ENCODE data around the gene TNFRSF13B. TPM values are rescaled to one million over a fixed set of nuclear protein-coding genes. Genes with fewer than 3 reads are reported as not detected.

TNFRSF13B gene
- total RNA-seq, 2 experiments from 2014 or later = 7.5 to 19.3 TPM

DNA sequence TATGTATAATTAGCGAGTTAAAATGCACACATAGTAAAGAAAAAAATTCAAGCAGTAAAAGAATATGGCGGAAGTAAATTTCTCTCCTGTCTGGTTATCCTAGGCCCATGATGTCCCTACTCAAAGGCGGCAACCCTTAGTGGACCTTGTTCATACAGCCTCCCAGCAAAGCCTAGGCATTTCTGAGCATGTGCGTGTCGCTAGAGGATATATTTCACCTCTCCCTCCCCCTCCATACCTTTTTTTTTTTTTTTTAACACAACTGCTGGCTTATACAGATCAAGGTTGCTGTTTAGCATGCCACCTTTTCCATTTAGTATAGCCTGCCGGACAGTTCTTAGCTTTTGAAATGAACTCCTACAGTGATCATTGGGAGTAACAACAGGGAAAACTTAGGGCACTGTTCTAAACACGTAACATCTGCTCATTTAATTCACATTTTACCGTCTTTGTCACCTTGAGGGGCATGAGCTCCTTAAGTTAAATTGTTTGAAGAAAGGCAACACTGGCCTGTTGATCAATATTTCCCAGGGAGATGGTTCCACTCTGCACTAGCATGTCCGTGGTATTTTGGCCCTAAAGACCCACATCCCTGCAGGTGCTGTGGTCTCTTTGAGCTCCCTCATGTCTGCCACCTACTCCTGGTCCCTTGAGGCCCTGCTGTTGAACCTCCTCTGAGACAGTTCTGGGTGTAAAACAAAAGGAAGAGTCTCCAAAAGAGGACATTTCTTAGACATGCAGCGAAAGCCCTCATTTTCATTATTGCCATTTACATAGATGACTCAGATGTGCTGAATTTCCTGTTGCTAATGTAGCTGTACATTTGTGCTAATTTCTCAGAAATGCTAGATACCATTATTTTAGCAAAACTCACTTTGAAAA lies 4.1 kb upstream of the TNFRSF13B start:
- Histone ChIP-seq H3K79me2 (ENCODE audit: insufficient read depth, low read depth, low read length) (peaks cover 5% of the 10 kb centered on the region; the same call in 1 of the 2 replicates), H3K4me1 (ENCODE audit: insufficient read depth, low read length, poor library complexity, severe bottlenecking) (peaks cover 100% of the 10 kb centered on the region), H3K9me2 (ENCODE audit: insufficient read depth, low read length) (no peaks in the 10 kb centered on the region), H3K9me3 (ENCODE audit: low read length) (no peaks in the 10 kb centered on the region), H4K20me1 (ENCODE audit: insufficient read depth, low read length) (no peaks in the 10 kb centered on the region), H3K36me3 (ENCODE audit: insufficient read depth, low read length) (no peaks in the 10 kb centered on the region), H2AFZ (ENCODE audit: low read length) (peak overlapping the region; percentile 8; the same call in 1 of the 2 replicates), H3K4me3 (ENCODE audit: low read depth, low read length, poor library complexity, severe bottlenecking) (peak overlapping the region; percentile 45), H3K27ac (ENCODE audit: low read depth, low read length, poor library complexity, severe bottlenecking) (peak overlapping the region; percentile 90), H3K4me2 (ENCODE audit: low read length) (peak overlapping the region; percentile 73)
- intact Hi-C loops (cut with micrococcal nuclease; ENCODE audit: unreplicated experiment) = loop anchor here (1.0 kb wide), 1 partner anchor 12 kb away; no protein-coding TSS in a partner anchor
- DNase-seq (ENCODE audit: low spot score) = peak; percentile 85
- ChIA-PET CTCF (ENCODE audit: unreplicated experiment) (interaction anchor here (2.5 kb wide), 1 partner anchor 13 kb away, joined by 9 read pairs; no protein-coding TSS in a partner anchor), POLR2A (interaction anchor here (0.6 to 6.9 kb wide), 6 partner anchors 9 to 29 kb away, joined by 3 to 65 read pairs (median 5); no protein-coding TSS in a partner anchor)
- TF ChIP-seq EZH2phosphoT487 (IDR thresholded peaks at IDR 0.05; ENCODE audit: borderline replicate concordance, low read depth, low read length) = no peak
- TF ChIP-seq, protein P1, sequence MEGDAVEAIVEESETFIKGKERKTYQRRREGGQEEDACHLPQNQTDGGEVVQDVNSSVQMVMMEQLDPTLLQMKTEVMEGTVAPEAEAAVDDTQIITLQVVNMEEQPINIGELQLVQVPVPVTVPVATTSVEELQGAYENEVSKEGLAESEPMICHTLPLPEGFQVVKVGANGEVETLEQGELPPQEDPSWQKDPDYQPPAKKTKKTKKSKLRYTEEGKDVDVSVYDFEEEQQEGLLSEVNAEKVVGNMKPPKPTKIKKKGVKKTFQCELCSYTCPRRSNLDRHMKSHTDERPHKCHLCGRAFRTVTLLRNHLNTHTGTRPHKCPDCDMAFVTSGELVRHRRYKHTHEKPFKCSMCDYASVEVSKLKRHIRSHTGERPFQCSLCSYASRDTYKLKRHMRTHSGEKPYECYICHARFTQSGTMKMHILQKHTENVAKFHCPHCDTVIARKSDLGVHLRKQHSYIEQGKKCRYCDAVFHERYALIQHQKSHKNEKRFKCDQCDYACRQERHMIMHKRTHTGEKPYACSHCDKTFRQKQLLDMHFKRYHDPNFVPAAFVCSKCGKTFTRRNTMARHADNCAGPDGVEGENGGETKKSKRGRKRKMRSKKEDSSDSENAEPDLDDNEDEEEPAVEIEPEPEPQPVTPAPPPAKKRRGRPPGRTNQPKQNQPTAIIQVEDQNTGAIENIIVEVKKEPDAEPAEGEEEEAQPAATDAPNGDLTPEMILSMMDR (conservative IDR thresholded peaks at IDR 0.05; ENCODE audit: low read length) = no peak
- BruUV-seq (replicated peaks) = no TSS peak

DNA sequence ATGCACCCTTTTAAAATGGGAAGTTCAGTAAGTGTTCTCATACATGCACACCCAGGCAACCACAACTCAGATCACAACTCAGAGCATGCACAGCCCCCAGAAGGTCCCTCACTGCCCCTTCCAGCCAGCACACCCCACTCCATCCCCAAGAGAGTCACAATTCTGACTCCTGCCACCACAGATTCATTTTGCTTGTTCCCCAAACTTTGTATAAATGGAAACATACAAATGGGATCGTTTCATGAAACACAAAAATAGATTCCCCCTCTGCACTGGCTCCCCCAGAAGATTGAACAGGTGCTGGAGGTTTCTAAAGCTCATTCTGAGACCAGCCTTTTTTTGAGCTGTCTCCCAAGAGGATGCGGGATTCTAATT lies 3.3 kb upstream of the TNFRSF13B start:
- ChIA-PET CTCF (ENCODE audit: unreplicated experiment) (interaction anchor here (0.6 kb wide), 1 partner anchor 118 kb away, joined by 3 read pairs; no protein-coding TSS in a partner anchor), POLR2A (interaction anchor here (1.1 to 6.9 kb wide), 5 partner anchors 8 to 16 kb away, joined by 3 to 65 read pairs (median 5); no protein-coding TSS in a partner anchor)
- BruUV-seq (replicated peaks) = no TSS peak
- H3K9me3 ChIP-seq (ENCODE audit: low read length) = no peaks in the 10 kb centered on the region
- peaks cover 100% of the 10 kb centered on the region for H3K4me1 ChIP-seq (ENCODE audit: insufficient read depth, low read length, poor library complexity, severe bottlenecking)
- peak overlapping the region; percentile 45 for H3K4me3 ChIP-seq (ENCODE audit: low read depth, low read length, poor library complexity, severe bottlenecking)
- peaks cover 5% of the 10 kb centered on the region; the same call in 1 of the 2 replicates for H3K79me2 ChIP-seq (ENCODE audit: insufficient read depth, low read depth, low read length)
- no peak for TF ChIP-seq EZH2phosphoT487 (IDR thresholded peaks at IDR 0.05; ENCODE audit: borderline replicate concordance, low read depth, low read length)
- TF ChIP-seq, protein P1 (conservative IDR thresholded peaks at IDR 0.05; ENCODE audit: low read length) = no peak
- no peaks in the 10 kb centered on the region for H4K20me1 ChIP-seq (ENCODE audit: insufficient read depth, low read length)
- peak overlapping the region; percentile 73 for H3K4me2 ChIP-seq (ENCODE audit: low read length)
- peak overlapping the region; percentile 90 for H3K27ac ChIP-seq (ENCODE audit: low read depth, low read length, poor library complexity, severe bottlenecking)
- peak overlapping the region; percentile 8; the same call in 1 of the 2 replicates for H2AFZ ChIP-seq (ENCODE audit: low read length)
- H3K36me3 ChIP-seq (ENCODE audit: insufficient read depth, low read length) = no peaks in the 10 kb centered on the region
- peak; percentile 70 for DNase-seq (ENCODE audit: low spot score)
- intact Hi-C loops (cut with micrococcal nuclease; ENCODE audit: unreplicated experiment) = loop anchor here (1.0 kb wide), 1 partner anchor 13 kb away; no protein-coding TSS in a partner anchor
- H3K9me2 ChIP-seq (ENCODE audit: insufficient read depth, low read length) = no peaks in the 10 kb centered on the region

All from OCI-LY7 (cell line).